Kidney tubule cell (primary cell): ENCODE data around the gene ZC3HAV1L.
"Not testable (repeated sequence)": the region's sequence is repeated elsewhere in the genome, so short reads cannot be mapped to it uniquely, and the experiment has no call there.

Source experiments
- DNase-seq: peaks from one replicate; pipeline ENCODE4 v3.0.0-alpha.2; 2018; ENCODE audit warnings: low spot score

The ZC3HAV1L gene

DNA sequence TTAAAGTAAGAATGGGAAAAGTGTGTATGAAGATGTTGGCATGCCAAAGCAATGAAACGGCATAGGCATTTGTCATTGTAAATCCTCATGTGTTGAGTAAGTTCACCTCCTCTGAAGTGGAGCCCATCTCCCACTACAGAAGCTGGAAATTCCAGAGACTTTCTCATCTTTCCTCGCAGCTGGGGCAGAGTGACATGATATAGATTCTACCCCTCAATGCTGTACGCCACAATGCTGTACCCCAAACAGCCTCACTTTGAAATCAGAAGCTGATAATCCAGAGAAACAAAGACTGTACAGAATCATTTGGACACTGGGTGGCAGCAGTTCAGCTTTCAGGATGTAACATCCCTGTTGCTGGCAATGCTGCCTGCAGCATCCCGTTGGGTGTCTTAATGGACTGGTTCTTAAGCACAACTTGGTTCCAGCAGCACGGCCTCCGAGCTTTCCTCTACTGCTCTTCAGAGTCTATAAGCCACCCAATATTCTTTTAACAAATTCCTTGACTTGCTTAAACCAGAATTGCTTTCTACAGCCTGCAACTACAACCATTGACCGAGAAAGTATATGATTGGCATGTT lies 18.8 kb downstream of the ZC3HAV1L start:
- peak; percentile 61 for DNase-seq

DNA sequence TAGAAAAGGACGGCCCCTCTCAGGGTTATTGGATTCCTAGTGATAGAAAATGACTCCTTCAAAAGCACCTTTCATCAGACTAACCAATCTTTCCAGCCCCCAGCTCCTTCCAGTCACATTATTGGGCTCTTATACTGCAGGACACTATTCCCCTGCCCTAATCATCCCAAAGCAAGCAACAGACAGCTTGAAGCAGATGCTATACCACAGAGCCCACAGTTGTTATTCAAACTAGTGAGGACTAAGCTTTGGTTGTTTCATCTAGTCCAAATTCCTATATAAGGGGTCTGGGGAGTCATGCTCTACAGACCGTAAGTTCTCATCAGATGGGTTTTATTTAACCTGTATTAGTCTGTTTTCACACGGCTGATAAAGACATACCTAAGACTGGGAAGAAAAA lies 24.5 kb downstream of the ZC3HAV1L start:
- no peak for DNase-seq

- DNase-seq = peak; percentile 7
Measured at GRCh38 chr7:139004321-139005090, 31.3 kb downstream of the ZC3HAV1L start.

DNA sequence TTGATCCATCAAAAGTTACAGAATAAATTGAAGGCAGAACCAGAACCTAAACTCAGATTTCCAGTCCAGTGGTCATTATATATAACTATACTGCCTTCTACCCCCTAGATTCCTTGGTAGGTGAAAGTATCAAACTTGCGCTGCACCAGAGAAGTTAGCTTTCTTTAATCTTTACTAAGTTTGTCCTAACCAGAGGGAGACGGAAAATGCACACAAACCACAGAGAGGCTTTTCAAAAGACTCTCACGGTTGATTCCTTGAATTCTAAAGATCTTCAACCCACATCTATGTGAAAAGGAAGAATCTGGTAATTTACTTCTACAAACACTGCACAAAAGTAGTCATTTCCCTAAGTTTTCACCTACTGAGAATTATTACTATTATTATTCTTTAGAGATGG lies 36.4 kb downstream of the ZC3HAV1L start:
- no peak for DNase-seq

- no peak for DNase-seq
Measured at GRCh38 chr7:138992052-138992531, 43.8 kb downstream of the ZC3HAV1L start.

DNA sequence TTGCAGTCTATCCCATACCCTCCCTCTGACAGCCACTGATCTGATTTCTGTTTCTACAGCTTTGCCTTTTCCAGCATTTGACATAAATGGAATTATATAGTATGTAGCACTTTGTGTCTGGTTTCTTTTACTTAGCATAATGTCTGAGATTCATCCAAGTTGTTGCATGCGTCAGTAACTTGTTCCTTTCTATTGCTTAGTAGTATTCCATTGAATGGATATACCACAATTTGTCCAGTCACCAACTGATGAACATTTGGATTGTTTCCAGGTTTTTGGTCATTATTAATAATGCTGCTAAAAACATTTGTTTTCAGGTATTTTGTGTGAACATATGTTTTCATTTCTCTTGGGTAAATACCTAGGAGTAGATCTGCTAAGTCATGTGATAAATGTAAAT lies 48.2 kb downstream of the ZC3HAV1L start:
- no peak for DNase-seq

DNA sequence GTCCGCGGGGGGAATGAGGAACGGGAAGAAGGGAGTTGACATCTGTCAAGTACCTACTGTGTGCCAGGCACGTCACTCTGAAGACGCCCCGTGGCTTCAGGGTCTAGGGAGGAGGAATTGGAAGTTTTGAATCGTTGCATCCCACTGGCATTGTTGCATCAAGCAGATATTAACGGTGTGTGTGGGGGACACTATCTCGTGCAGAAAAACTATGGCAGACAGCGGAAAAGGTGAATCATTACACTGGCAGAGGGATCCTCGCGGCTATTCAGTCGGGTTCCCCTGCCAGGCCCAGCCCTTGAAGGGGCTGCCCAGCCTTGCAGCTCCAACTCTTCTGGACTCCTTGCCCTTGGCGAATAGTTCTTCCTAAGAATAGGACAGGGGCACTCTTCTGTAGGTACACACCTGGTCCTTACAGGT lies 53.6 kb downstream of the ZC3HAV1L start:
- DNase-seq = peak; percentile 13

- peak; percentile 81 for DNase-seq
Measured at GRCh38 chr7:138981332-138982203, 54.3 kb downstream of the ZC3HAV1L start, which contains the start of gene KIAA1549. Gene KIAA1549, minus strand, starts transcription at chr7:138981389. Its CDS starts 120 bp downstream, at chr7:138981269.

- peak; percentile 15 for DNase-seq
Measured at GRCh38 chr7:138980563-138981291, 55.1 kb downstream of the ZC3HAV1L start.

DNA sequence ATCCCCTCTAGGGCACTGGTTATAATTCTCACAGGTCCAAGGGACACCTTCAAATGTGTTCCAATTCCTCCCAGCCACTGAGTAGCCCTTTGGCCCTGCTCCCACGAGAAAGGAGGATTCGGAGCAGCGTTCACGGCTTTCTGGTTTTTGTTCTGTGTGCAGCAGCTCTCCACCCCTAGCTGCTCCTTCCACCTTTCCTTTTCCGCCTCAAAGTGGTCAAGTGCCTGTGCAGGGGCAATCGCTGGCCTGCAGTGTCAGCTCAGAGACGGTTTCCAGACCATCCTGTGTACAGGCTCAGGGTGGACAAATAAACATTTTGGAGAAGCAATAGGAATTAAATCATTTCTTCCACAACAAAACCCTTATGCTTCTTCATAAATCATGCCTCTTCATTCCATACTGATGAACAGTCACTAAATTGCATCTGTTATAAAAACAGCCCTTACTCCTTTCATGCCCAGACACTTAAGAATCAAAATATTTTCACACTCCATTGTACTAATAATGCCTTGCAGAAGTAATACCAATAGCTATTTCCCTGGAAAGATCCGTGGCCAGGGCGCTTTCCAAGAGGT lies 55.8 kb downstream of the ZC3HAV1L start:
- DNase-seq = no peak

GRCh38 chr7:138979226-138979979 lies 56.4 kb downstream of the ZC3HAV1L start:
- peak; percentile 21 for DNase-seq

DNA sequence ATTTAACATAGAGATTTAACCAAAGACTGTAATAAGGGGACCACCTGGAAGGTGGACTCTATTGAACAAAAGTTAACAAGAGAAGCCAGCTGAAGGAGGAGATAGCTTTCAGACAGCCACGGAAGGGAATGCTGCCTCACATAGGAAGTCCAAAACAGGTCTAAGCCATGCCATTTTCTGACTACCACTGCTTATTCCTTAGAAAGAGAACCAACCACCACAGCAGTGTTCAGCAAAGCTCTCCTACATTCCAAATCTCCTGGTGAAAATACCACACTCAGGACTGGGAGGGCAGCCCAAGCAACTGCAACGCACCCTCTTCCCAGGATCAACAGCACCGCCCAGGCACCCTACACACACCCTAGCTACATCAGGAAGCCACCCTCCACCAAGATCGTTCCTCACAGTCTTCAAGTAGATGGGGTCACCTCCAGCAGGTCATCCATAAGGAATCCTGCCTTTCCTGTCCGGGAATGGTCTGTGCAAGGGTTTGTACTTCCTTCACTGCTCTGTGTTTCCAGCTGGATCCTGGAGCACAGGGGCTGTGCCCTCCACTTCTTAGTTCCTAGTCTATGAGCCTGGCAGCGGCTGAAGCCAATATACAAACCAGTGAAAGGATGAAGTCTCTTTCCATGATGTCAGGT lies 57.2 kb downstream of the ZC3HAV1L start:
- no peak for DNase-seq

GRCh38 chr7:138976161-138976560 lies 59.7 kb downstream of the ZC3HAV1L start:
- not testable (repeated sequence) for DNase-seq
